IMR-90 (cell line): ENCODE results near the gene KRT16. TPM values are rescaled to one million over a fixed set of nuclear protein-coding genes. Genes with fewer than 3 reads are reported as not detected.

ENCODE experiments used
- ATAC-seq: fragments of 200-7000 bp; cut with Tn5 transposase; 2 replicates; pipeline ENCODE4 v1.9.1; 2020; ENCODE audit warnings: low read depth, mild to moderate bottlenecking, moderate library complexity
- BruUV-seq: library from RNA; stranded (reverse); fragments of 400-500 nt; replicated peaks from 2 replicates; lab custom pipeline; 2021; lab: Mats Ljungman, UMichigan
- CTCF ChIA-PET: fragments of 300-600 bp; formaldehyde crosslinking; extraction: SDS; loops from one replicate; lab custom pipeline; 2021; ENCODE audit warnings: antibody characterized with exemption; lab: Yijun Ruan, JAX
- POLR2A ChIA-PET: fragments of 300-600 bp; sonication (Branson Sonifier 250); formaldehyde crosslinking; loops from one replicate; lab custom pipeline; 2022; ENCODE audit warnings: antibody characterized with exemption; ENCODE audit not compliant: unreplicated experiment; lab: Charles Lee
- DNase-seq: peaks from one replicate; pipeline ENCODE4 v3.0.0; 2013
- H2AFZ ChIP-seq: replicated peaks from 2 replicates; pipeline ENCODE3; 2013; ENCODE audit warnings: low read length, mild to moderate bottlenecking; ENCODE audit not compliant: poor library complexity
- H2AK5ac ChIP-seq: 2 replicates; pipeline ENCODE4 v1.6.1; 2013; ENCODE audit warnings: low read depth, low read length, inconsistent platforms
- H2AK9ac ChIP-seq: replicated peaks from 2 replicates; pipeline ENCODE3; 2013; ENCODE audit warnings: mild to moderate bottlenecking, low read depth, low read length, moderate library complexity; ENCODE audit not compliant: poor library complexity
- H2BK120ac ChIP-seq: 2 replicates; pipeline ENCODE4 v1.6.1; 2013; ENCODE audit warnings: low read depth, low read length, inconsistent platforms
- H2BK15ac ChIP-seq: 3 replicates; pipeline ENCODE4 v1.6.1; 2013; ENCODE audit warnings: low read depth, low read length, inconsistent platforms
- H2BK20ac ChIP-seq: 2 replicates; pipeline ENCODE4 v1.6.1; 2013; ENCODE audit warnings: low read depth, mild to moderate bottlenecking, inconsistent platforms, low read length, moderate library complexity
- H2BK5ac ChIP-seq: 2 replicates; pipeline ENCODE4 v1.6.1; 2013; ENCODE audit warnings: mild to moderate bottlenecking, low read depth, low read length, inconsistent platforms; ENCODE audit not compliant: poor library complexity, severe bottlenecking
- H3K14ac ChIP-seq: replicated peaks from 2 replicates; pipeline ENCODE4 v1.6.1; 2013; ENCODE audit warnings: low read depth, low read length, inconsistent platforms
- H3K18ac ChIP-seq: 2 replicates; pipeline ENCODE4 v1.6.1; 2013; ENCODE audit warnings: low read depth, low read length, control low read depth
- H3K23ac ChIP-seq: 2 replicates; pipeline ENCODE4 v1.6.1; 2013; ENCODE audit warnings: low read depth, low read length, inconsistent platforms
- H3K27ac ChIP-seq: 2 replicates; pipeline ENCODE4 v1.5.1; 2013; ENCODE audit warnings: mild to moderate bottlenecking, control low read depth, low read length; ENCODE audit not compliant: insufficient read depth
- H3K27me3 ChIP-seq: 2 replicates; pipeline ENCODE4 v1.6.1; 2013; ENCODE audit warnings: low read length; ENCODE audit not compliant: control insufficient read depth, insufficient read depth
- H3K36me3 ChIP-seq: 2 replicates; pipeline ENCODE4 v1.6.1; 2013; ENCODE audit warnings: low read length, mixed read lengths; ENCODE audit not compliant: control insufficient read depth, insufficient read depth
- H3K4ac ChIP-seq: 2 replicates; pipeline ENCODE4 v1.6.1; 2013; ENCODE audit warnings: low read depth, low read length, inconsistent platforms
- H3K4me1 ChIP-seq: 2 replicates; pipeline ENCODE4 v1.6.1; 2013; ENCODE audit warnings: low read length, mixed read lengths; ENCODE audit not compliant: control insufficient read depth, insufficient read depth
- H3K4me2 ChIP-seq: 2 replicates; pipeline ENCODE4 v1.6.1; 2013; ENCODE audit warnings: low read depth, mild to moderate bottlenecking, control low read depth, low read length, moderate library complexity
- H3K4me3 ChIP-seq: 2 replicates; pipeline ENCODE4 v1.5.1; 2013; ENCODE audit warnings: low read depth, mild to moderate bottlenecking, control low read depth, low read length, moderate library complexity; ENCODE audit not compliant: insufficient read depth
- H3K56ac ChIP-seq: 2 replicates; pipeline ENCODE4 v1.6.1; 2013; ENCODE audit warnings: low read length, inconsistent platforms; ENCODE audit not compliant: insufficient read depth; ENCODE audit errors: extremely low read depth
- H3K79me1 ChIP-seq, 2 experiments: 2 replicates each; pipeline ENCODE4 v1.6.1; 2013; ENCODE audit warnings: low read length in 2 of 2, inconsistent platforms in 1 of 2, low read depth in 1 of 2
- H3K9ac ChIP-seq: 2 replicates; pipeline ENCODE4 v1.6.1; 2013; ENCODE audit warnings: low read depth, low read length, control low read depth
- H3K9me1 ChIP-seq: 2 replicates; pipeline ENCODE4 v1.6.1; 2013; ENCODE audit warnings: low read length, inconsistent platforms; ENCODE audit not compliant: insufficient read depth
- H3K9me3 ChIP-seq: 2 replicates; pipeline ENCODE4 v1.6.1; 2013; ENCODE audit warnings: low read length; ENCODE audit not compliant: control insufficient read depth, insufficient read depth
- H4K20me1 ChIP-seq: 2 replicates; pipeline ENCODE4 v1.6.1; 2013; ENCODE audit warnings: low read length, inconsistent platforms; ENCODE audit not compliant: insufficient read depth
- H4K5ac ChIP-seq: 2 replicates; pipeline ENCODE4 v1.6.1; 2013; ENCODE audit warnings: mild to moderate bottlenecking, low read depth, low read length, control low read depth
- H4K8ac ChIP-seq, 2 experiments: 2 replicates each; pipeline ENCODE4 v1.6.1; 2013; ENCODE audit warnings: low read depth in 2 of 2, low read length in 2 of 2, control low read depth in 1 of 2, inconsistent platforms in 1 of 2
- H4K91ac ChIP-seq: 2 replicates; pipeline ENCODE4 v1.6.1; 2013; ENCODE audit warnings: low read depth, low read length, inconsistent platforms; ENCODE audit not compliant: insufficient read depth
- BHLHE40 ChIP-seq: fragments of 150-350 bp; IDR thresholded peaks from 2 replicates; pipeline ENCODE4 v1.6.1; 2016; ENCODE audit warnings: mild to moderate bottlenecking, low read depth, low read length
- CEBPB ChIP-seq: IDR thresholded peaks from 2 replicates; pipeline ENCODE4 v1.6.1; 2012; ENCODE audit warnings: low read depth, low read length, improper control_type of control experiment
- SMC3 ChIP-seq: fragments of 150-350 bp; IDR thresholded peaks from 2 replicates; pipeline ENCODE4 v1.6.1; 2016; ENCODE audit warnings: low read depth, mild to moderate bottlenecking, antibody characterized with exemption, low read length, moderate library complexity
- WGBS, 2 experiments: methylation state at CpG; one replicate each; pipeline versions ENCODE4 v1.1.5 to v1.1.7; 2013; ENCODE audit warnings: missing lambda C conversion rate in 2 of 2; ENCODE audit not compliant: insufficient read length in 1 of 2; ENCODE audit errors: extremely low coverage in 2 of 2; 5-methylcytosine and 5-hydroxymethylcytosine counted together
- dilution Hi-C: fragments of 300-500 bp; cut with HindIII; formaldehyde crosslinking; loops from one replicate; pipeline ENCODE4 v1.14.3; 2018; ENCODE audit warnings: low sequenced_read_pairs; ENCODE audit not compliant: unreplicated experiment
- in situ Hi-C: fragments of 300-500 bp; cut with MboI; formaldehyde crosslinking; loops from 3 replicates; pipeline ENCODE4 v1.14.3; 2019; ENCODE audit warnings: low sequenced_read_pairs, inconsistent platforms, mixed read lengths
- intact Hi-C: fragments of 100-400 bp; cut with micrococcal nuclease; formaldehyde crosslinking; loops from 2 replicates; pipeline ENCODE4 v1.10.0; 2022
- polyA plus RNA-seq, 3 experiments: library from polyadenylated mRNA; depleted of rRNA; stranded (reverse); fragments of >200 nt; gene quantifications; 2 replicates each; pipeline ENCODE4 v1.2.3, GENCODE V29; 2012; ENCODE audit warnings: low replicate concordance in 1 of 3
- total RNA-seq: library from RNA; depleted of rRNA; stranded (reverse); fragments of >200 nt; gene quantifications from 2 replicates; pipeline ENCODE4 v1.2.3, GENCODE V29; 2012

KRT16 gene
- total and polyA plus RNA-seq, 2 of the 4 experiments (the other 2 are of a cell fraction), result not detected

- BruUV-seq, result no TSS peak
- no peak within 1 kb of the TSS for H3K9ac ChIP-seq
- no peak within 1 kb of the TSS for H3K14ac ChIP-seq
- no peaks in the 10 kb centered on the region for H3K4me1 ChIP-seq
- WGBS, 2 experiments, result 0% methylated on average over 1 of the region's 24 CpGs; no CpG with 5 or more reads in 1 of the 2 experiments
- H2BK120ac ChIP-seq, result no peak within 1 kb of the TSS
- no peak within 1 kb of the TSS for H4K5ac ChIP-seq
- POLR2A ChIA-PET, result no interaction called here
- H3K4me3 ChIP-seq, result no peak within 1 kb of the TSS
- H3K18ac ChIP-seq, result no peak within 1 kb of the TSS
- H2BK15ac ChIP-seq, result no peak within 1 kb of the TSS
- H2AK5ac ChIP-seq, result no peak within 1 kb of the TSS
- H4K91ac ChIP-seq, result no peak within 1 kb of the TSS
- no peaks in the 10 kb centered on the region for H4K20me1 ChIP-seq
- ATAC-seq (no peak), DNase-seq (no peak)
- no peak within 1 kb of the TSS for H4K8ac ChIP-seq
- H2AFZ ChIP-seq, result no peak within 1 kb of the TSS
- no peak within 1 kb of the TSS for H3K56ac ChIP-seq
- no peak within 1 kb of the TSS for H3K4me2 ChIP-seq
- no peak within 1 kb of the TSS for H3K4ac ChIP-seq
- H2BK5ac ChIP-seq, result no peak within 1 kb of the TSS
- H3K36me3 ChIP-seq, result no peaks in the 10 kb centered on the region
- no peak within 1 kb of the TSS for H2BK20ac ChIP-seq
- no peaks in the 10 kb centered on the region for H3K9me1 ChIP-seq
- no peaks in the 10 kb centered on the region for H3K9me3 ChIP-seq
- in situ Hi-C loops (no loop called here), dilution Hi-C loops (no loop called here), intact Hi-C loops (no loop called here)
- H2AK9ac ChIP-seq, result no peak within 1 kb of the TSS
- CTCF ChIA-PET, result interaction anchor here (1.1 to 1.2 kb wide), 2 partner anchors 10 to 23 kb away, joined by 4 to 5 read pairs; no protein-coding TSS in a partner anchor
- H3K27ac ChIP-seq, result no peak within 1 kb of the TSS
- TF ChIP-seq SMC3 (no peak), CEBPB (no peak), BHLHE40 (no peak)
- H3K79me1 ChIP-seq, result no peaks in the 10 kb centered on the region
- peaks cover 81% of the 10 kb centered on the region for H3K27me3 ChIP-seq
- H3K23ac ChIP-seq, result no peak within 1 kb of the TSS
These were observed 40.8 kb downstream of the KRT16 start, which contains the start of gene KRT9 for GRCh38 chr17:41571561-41572434. Gene KRT9 (minus strand): TSS chr17:41572059. CDS start chr17:41571992, 67 bp downstream.
